DOHH2 (cell line): ENCODE results near the gene NQO2.
A peak's percentile ranks its signal among the peaks of the same experiment; 100 is the strongest.

Source experiments
- H3F3A ChIP-seq: fragments of 200-600 bp; sonication (generic), shearing (Covaris generic); 2 replicates; pipeline ENCODE4 v1.6.0; 2016; ENCODE audit warnings: antibody characterized with exemption, mild to moderate bottlenecking; ENCODE audit not compliant: control insufficient read depth, insufficient read depth
- H3K27ac ChIP-seq: fragments of 200-600 bp; sonication (generic); 2 replicates; pipeline ENCODE4 v1.5.1; 2014; ENCODE audit warnings: low read depth, mild to moderate bottlenecking, low read length, moderate library complexity
- H3K27me3 ChIP-seq: fragments of 200-600 bp; sonication (generic); 2 replicates; pipeline ENCODE4 v1.6.1; 2014; ENCODE audit warnings: mild to moderate bottlenecking, low read length, mixed read lengths; ENCODE audit not compliant: control insufficient read depth
- H3K36me3 ChIP-seq: fragments of 200-600 bp; sonication (generic); 2 replicates; pipeline ENCODE4 v1.6.1; 2014; ENCODE audit warnings: mild to moderate bottlenecking, low read length, moderate library complexity, mixed read lengths; ENCODE audit not compliant: control insufficient read depth
- H3K4me1 ChIP-seq: fragments of 200-600 bp; sonication (generic); 2 replicates; pipeline ENCODE4 v1.6.1; 2014; ENCODE audit warnings: mild to moderate bottlenecking, low read length, mixed read lengths; ENCODE audit not compliant: control insufficient read depth
- H3K4me2 ChIP-seq: fragments of 200-600 bp; sonication (generic); 2 replicates; pipeline ENCODE4 v1.6.0; 2014; ENCODE audit warnings: mild to moderate bottlenecking, low read length, moderate library complexity
- H3K4me3 ChIP-seq: fragments of 200-600 bp; sonication (generic); 2 replicates; pipeline ENCODE4 v1.5.1; 2014; ENCODE audit warnings: mild to moderate bottlenecking, low read length, mixed read lengths
- H3K79me2 ChIP-seq: fragments of 200-600 bp; sonication (generic); 2 replicates; pipeline ENCODE4 v1.6.1; 2014; ENCODE audit warnings: mild to moderate bottlenecking, low read length, mixed read lengths; ENCODE audit not compliant: control insufficient read depth
- H3K9me2 ChIP-seq: fragments of 200-600 bp; sonication (generic); replicated peaks from 2 replicates; pipeline ENCODE4 v1.6.1; 2014; ENCODE audit warnings: mild to moderate bottlenecking, low read length, mixed read lengths; ENCODE audit not compliant: control insufficient read depth
- H3K9me3 ChIP-seq: fragments of 200-600 bp; sonication (generic); 2 replicates; pipeline ENCODE4 v1.6.1; 2014; ENCODE audit warnings: antibody characterized with exemption, low read length, mixed read lengths; ENCODE audit not compliant: control insufficient read depth, insufficient read depth
- H4K20me1 ChIP-seq: fragments of 200-600 bp; sonication (generic); 2 replicates; pipeline ENCODE4 v1.6.0; 2014; ENCODE audit warnings: low read depth, mild to moderate bottlenecking, antibody characterized with exemption, low read length, moderate library complexity; ENCODE audit not compliant: control insufficient read depth, insufficient read depth
- EZH2phosphoT487 ChIP-seq: fragments of 200-600 bp; sonication (generic); IDR thresholded peaks from 2 replicates; pipeline ENCODE4 v1.6.1; 2017; ENCODE audit warnings: borderline replicate concordance, mild to moderate bottlenecking, antibody characterized with exemption, low read length, moderate library complexity, mixed read lengths
- TF ChIP-seq, protein P1 (sequence below): fragments of 200-600 bp; sonication (generic); IDR thresholded peaks from one replicate; pipeline ENCODE4 v1.5.1; 2014; ENCODE audit warnings: antibody characterized with exemption, mild to moderate bottlenecking, low read depth, low read length; ENCODE audit not compliant: poor library complexity, severe bottlenecking

NQO2 gene

DNA sequence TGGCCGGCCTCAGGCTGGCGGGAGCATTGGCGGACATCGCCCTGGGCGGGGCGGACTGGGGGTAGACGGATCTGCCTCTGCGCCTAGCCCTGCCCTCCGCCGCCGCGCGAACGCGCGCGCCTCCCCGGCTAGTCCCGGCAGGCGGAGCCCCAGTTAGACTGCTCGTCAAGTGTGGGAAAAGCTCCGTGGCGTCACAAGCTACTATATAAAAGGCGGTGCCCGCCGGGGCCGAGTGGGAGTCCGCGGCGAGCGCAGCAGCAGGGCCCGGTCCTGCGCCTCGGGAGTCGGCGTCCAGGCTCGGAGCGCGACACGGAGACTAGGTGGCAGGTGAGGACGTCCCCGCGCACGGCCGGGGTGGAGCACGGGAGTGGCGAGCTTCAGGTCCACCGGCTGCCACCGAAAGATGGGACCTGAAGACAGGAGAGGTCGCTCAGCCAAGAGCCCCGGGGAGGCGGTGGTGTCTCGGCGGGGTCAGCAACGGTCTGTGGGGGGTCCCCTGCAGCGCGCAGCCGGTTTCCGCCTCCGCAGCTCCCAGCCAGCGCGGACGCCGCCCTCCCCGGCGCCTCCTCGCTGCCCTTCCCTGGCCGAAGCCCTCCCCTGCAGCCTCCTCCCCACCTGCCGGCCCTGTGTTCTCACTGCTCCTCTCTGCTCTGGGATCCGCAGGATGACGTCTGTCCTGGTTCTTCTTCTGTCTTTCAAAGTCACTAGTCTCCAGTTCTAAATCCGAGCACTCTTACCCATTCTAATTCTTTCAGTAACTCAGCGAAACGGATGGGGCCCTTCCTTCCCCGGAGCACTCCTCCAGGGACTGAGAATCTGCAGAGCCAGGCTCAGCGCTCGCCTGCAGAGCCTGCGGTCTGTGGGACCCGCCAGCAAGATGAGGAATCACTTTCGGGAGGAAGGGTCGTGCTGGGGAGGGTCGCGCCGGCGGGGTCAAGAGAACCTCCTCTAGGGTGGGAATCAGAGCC, 64.3 kb downstream of the NQO2 start:
- Histone ChIP-seq H3K9me3 (no peaks in the 10 kb centered on the region), H3K4me2 (peak overlapping the region; percentile 86), H3F3A (peaks cover 31% of the 10 kb centered on the region), H3K4me3 (peak overlapping the region; percentile 91), H3K36me3 (no peaks in the 10 kb centered on the region; the same call in 1 of the 2 replicates), H4K20me1 (no peaks in the 10 kb centered on the region), H3K27ac (peak overlapping the region; percentile 53), H3K27me3 (no peaks in the 10 kb centered on the region), H3K4me1 (peaks cover 54% of the 10 kb centered on the region), H3K79me2 (peaks cover 38% of the 10 kb centered on the region), H3K9me2 (no peaks in the 10 kb centered on the region)
- TF ChIP-seq, protein P1, sequence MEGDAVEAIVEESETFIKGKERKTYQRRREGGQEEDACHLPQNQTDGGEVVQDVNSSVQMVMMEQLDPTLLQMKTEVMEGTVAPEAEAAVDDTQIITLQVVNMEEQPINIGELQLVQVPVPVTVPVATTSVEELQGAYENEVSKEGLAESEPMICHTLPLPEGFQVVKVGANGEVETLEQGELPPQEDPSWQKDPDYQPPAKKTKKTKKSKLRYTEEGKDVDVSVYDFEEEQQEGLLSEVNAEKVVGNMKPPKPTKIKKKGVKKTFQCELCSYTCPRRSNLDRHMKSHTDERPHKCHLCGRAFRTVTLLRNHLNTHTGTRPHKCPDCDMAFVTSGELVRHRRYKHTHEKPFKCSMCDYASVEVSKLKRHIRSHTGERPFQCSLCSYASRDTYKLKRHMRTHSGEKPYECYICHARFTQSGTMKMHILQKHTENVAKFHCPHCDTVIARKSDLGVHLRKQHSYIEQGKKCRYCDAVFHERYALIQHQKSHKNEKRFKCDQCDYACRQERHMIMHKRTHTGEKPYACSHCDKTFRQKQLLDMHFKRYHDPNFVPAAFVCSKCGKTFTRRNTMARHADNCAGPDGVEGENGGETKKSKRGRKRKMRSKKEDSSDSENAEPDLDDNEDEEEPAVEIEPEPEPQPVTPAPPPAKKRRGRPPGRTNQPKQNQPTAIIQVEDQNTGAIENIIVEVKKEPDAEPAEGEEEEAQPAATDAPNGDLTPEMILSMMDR, result no peak
- no peak for TF ChIP-seq EZH2phosphoT487

DNA sequence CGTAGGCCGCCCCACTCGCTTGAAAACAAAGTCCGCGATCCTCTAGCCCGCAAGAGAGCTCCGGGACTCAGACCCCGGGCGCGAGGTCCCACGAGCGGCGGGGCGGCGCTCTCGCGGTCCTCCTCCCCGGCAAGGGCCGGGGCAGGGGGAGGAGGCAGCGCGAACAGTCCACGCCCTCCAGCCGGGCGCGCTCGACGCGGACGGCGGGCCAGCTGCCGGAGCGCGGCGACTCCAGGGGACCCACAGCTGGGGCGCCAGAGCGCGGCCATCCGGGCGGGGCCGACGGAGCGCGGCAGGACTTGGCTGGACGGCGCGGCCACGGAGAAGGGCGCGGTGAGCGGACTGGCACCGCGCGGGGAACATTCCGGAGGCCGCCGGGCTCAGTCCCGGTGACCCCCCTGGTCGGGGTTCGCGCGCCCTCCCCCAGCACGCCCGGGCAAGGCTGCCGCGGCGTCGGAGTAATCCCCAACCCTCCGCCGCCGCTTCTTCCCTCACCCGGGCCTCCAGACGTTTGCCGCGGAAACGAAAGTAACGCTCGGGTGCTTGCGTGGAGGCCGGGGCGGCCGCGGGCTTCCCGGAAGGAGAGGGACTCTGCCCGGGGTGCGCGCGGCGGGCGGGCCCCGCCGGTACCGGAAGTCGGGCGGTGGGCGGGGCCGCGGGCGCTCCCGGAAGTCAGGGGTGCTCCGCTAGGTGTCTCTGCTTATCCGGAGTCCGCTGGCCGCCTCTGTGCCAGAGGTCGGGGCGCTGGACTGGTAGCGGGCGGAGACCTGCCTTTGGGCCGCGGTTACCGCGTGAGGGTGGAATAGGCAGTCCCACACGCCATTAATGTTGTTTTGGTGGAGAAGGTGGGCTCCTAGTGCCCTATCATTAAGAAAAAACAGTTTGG, 68.9 kb downstream of the NQO2 start, which contains the start of gene RIPK1:
TSS of gene RIPK1 (plus strand) at position 166 of the 886 bp plus-strand sequence. CDS start 8,330 bp downstream, outside the sequence.
- Histone ChIP-seq H3F3A (peaks cover 41% of the 10 kb centered on the region), H3K27me3 (no peaks in the 10 kb centered on the region), H3K36me3 (peaks cover 12% of the 10 kb centered on the region), H3K4me1 (peaks cover 53% of the 10 kb centered on the region), H3K4me2 (peak within 1 kb of the TSS; percentile 84), H3K9me3 (no peaks in the 10 kb centered on the region), H3K9me2 (no peaks in the 10 kb centered on the region), H3K79me2 (peaks cover 78% of the 10 kb centered on the region), H4K20me1 (no peaks in the 10 kb centered on the region), H3K27ac (peak within 1 kb of the TSS; percentile 93), H3K4me3 (peak within 1 kb of the TSS; percentile 91)
- no peak for TF ChIP-seq EZH2phosphoT487
- TF ChIP-seq, protein P1, result peak; percentile 48
